HG03558 (cell line): ENCODE results near the gene SPECC1L.
"Not testable (repeated sequence)": the region's sequence is repeated elsewhere in the genome, so short reads cannot be mapped to it uniquely, and the experiment has no call there.

Source experiments
- ATAC-seq: cut with Tn5 transposase; IDR thresholded peaks from one replicate; pipeline ENCODE4 v1.9.1; 2021; ENCODE audit warnings: moderate number of reproducible peaks; ENCODE audit not compliant: unreplicated experiment; ENCODE audit errors: extremely low read depth

SPECC1L gene

DNA sequence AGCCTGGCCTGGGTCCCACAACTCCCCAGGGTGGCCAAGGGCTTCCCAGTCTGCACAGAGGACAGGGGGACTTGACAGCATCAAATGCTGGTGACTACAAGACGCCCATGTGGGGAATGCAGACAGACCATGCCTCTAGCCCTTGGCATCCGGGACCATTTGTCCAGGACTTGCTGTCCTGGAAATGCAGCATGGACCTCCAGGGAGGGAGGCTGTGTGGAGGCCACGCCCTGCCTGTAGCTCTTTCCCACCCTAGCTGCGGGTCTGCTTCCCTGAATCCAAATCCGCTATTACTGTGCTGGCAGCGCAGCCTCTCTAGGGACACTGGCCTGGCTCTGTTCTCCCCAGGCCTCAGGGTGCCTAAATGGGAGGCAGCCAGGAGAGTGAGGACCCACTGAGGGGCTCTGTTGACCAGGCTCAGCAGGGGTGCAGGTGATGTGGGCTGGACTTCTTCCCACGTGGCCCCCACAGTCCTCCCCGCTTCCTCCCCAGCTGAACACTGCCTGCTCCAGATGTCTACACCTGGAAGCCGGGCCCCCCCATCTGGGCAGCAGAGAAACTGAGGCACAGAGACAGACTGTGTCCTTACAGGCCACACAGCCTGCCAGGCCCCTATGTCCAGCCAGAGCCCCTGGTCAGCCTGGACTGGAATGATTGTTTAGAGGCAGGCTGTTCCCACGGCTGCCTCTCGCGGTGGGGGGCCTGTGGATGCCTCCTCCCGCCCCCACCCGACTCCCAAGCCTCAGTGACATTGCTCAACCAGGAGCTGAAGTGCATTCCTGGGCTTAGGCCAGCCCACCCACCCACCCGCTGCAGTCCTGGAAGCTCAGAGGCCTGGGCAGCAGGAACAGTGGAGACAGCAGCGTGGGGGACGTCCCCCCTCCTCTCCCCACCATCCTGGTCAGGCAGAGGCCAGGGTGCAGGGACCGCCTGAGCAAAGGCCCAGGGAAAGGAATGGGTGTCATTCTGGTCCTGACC, 24.8 kb upstream of the SPECC1L start:
- not testable (repeated sequence) for ATAC-seq

DNA sequence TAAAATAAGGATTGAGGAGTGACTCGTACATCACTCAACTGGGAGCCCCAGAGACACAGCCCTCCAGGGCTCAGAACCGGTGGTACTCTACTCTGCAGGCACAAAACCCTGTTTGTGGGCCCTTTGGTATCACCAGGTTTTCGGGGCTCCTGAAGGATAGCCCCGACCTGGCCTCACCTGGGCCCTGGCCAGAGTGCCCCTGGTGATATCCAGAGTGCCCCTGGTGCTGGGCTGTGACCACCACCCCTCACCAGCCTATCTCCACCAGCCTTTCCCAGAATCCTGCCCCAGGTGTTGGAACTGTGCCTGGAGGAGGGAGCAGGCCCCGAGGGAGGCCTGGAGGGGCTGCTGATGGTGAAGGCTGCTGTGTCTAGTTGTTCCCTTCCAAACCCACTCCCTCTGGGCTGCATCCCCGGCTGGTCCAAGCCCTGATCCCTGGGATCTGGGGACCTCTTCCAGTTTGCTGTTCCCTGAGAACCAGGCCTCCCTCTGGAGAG, 23.6 kb upstream of the SPECC1L start:
- no peak for ATAC-seq

DNA sequence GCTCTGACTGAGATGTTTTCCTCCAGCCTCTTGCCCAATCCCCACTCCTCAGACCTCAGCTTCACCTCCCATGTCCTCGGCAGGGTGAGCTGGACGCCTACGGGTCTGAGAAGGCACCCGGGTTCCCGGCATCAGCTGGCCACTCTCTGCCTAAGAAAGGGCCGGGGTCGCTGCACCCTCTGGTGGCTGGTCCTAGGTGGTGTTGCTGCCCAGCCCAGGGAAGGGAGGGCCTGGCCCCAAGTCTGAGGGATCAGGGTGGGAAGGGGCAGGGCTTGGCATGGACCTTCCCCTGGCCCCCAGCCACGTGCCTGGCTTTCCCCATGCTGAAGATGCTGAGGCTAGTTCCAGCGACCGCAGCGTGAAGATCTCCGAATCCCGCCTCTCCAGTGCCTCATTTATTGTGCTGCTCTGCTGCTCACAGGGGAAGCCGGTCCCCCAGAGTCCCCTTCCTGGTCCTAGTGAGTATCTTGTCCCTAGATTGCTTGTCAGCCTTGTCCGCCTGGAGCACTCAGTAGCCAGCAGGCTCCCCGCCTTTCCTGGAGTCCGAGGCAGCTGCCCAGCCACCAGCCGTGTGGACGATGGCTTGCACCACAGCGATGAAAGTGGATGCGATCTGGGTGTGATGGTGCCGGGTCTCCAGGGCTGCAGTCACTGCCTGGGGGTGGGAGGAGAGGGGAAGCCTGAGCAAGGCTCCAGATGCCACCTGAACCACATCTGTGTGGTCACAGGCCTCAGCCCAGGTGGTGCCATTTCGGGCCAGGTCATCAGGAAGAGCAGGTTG, 22.9 kb upstream of the SPECC1L start:
- ATAC-seq = no peak

DNA sequence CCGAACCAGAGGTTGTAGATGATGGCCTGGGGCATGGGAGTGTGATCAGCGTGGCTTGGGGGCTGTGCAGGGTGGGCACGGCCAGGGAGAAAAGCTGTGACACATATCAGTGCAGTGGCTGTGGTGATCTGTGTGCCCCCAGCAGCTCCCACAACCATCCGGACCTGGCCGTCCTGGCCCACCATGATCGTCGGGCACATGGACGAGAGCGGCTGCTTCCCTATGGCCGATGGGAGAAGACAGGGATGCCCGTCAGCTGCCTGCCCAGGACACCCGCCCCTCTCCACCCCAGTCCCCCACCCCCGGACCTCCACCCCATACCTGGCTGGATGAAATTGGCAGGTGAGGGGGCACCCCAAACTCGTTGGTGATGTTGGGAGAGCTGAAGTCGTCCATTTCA, 22.0 kb upstream of the SPECC1L start:
- ATAC-seq = not testable (repeated sequence)

DNA sequence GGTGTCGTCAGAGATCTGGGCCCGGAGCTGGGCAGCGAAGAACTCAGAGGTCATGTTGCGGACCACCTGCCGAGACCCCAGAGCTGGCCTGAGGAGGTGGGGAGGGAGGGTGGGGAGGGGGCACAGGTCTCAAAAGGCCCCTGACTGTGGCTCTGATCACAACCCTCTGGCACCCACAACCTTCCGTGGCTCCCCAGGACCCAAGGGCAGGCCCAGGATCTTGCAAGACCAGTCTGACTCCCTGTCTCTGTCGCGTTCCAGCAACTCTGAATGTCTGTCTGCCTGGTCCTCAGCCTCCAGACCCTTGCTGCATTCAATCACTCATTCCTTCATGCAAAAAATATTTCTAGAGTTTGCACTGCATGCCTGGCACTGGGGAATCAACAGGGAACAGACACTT, 21.2 kb upstream of the SPECC1L start:
- ATAC-seq = not testable (repeated sequence)

DNA sequence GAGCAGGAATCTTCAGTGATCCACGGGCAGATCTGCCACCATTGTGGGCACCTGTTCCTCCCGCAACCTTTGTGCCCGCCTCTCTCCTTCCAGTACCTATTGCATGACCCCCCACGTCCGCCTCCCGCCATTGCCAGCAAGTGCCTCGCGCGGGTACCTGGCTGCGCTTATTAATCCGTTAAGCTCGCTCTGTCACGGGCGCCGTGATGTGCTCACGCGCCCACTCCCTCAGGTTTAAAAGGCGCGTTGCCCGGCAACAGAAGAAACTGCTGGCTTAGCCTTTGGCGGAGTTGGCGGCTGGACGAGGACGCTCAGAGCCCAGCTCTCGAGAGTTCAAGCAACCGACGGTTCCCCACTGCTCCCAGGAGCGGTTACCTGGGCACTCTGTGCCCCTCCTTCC, 19.3 kb upstream of the SPECC1L start:
- ATAC-seq = not testable (repeated sequence)

DNA sequence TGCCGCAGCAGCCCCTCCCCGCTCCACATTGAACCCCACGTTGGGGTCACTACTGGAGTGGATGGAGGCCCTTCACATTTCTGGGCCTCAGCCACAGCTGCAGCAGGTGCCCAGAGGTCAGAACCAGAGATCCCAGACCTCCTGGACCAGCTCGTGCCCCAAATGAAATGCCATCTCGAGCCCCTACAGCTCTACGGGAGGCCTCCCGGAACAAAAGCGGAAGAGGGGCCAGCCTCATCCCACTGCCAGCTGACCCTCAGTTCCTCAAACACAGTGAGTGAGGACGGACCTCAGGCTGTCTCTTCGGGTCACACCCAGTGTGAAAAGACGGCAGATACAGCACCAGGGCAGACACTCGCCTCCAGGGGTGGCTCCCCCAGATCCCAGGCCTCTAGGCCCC, 17.5 kb upstream of the SPECC1L start:
- ATAC-seq = not testable (repeated sequence)

DNA sequence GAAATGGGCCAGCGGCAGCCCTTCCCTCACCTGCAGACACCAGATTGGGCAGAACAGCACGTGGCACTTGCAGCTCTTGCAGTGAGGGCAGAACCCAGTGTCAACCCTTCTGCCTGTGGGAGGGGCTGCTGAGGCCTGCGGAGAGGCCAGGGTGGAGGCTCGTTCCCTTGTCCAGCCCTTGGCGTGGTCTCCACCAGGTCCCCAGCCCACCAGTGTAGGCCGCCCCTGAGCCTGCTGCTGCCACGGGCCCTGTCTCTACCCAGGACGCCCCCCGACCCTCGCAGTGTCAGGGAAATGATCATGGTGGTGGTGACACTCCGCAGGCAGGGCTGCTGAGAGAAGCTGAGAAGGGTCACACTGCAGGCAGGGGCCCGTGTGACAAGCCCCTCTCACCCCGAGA, 14.5 kb upstream of the SPECC1L start:
- ATAC-seq = not testable (repeated sequence)

DNA sequence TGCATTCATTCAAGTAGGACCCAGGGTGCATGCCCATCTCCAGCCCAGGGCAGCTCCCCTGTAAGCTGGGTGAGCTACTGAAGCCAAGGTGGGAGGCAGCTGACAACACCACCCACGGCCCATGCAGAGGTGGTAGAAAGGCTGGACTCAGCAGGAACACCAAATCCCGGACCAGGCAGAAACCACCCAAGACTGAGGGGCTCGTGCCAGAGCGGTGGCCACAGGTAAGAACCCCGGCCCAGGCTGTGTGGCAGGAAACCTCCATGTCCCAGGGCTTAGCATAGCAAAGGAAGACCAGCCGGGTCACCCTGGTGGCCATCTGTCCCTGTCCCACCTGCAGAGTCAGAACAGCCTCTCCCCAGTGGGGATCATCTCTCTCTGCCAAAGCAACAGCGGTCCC, 13.9 kb upstream of the SPECC1L start:
- ATAC-seq = not testable (repeated sequence)

DNA sequence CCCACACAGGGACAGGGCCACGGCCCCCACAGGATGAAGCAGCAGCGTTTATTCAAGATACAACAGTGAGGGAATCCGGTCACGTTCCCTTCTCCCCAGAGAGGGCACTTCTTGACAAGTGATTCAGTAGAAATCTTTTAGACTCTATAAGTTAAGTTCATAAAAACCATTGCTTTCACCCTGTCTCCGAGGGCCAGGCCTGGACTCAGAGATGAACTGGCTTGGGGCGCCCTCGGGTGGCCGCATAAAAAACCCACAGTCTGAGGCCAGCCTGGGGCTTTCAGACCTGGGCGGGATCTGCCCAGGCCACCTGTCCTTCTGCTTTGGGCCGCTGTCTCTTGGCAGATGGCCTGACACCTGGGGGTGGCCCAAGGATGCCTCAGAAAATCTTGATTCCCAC, 11.2 kb upstream of the SPECC1L start:
- not testable (repeated sequence) for ATAC-seq

DNA sequence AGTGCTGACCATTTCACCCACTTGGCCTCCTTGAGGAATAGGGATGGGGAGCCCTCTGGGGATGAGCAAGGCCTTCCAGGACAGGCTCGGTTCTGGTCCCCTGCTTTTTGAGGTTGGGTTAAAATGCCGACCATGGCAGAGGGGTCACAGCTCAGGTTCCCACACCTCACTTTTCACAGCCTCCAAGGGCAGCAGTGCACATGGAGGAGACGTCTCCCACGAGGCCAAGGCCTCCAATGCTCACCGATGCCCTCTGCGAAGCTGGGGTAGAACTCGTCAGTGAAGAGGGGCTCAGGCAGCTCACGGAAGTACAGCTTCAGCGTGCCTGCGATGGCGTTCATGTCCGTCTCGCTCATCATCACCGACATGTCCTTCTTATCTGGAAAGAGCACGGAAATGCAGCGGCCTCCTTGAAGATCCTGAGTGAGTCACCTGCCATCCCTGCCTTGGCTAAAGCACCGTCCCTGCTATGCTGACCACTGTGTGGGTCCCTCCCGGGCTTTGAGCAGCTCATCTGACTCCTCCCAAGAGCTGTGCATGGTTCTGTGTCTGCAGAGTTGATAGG, 8.4 kb upstream of the SPECC1L start:
- ATAC-seq = not testable (repeated sequence)

DNA sequence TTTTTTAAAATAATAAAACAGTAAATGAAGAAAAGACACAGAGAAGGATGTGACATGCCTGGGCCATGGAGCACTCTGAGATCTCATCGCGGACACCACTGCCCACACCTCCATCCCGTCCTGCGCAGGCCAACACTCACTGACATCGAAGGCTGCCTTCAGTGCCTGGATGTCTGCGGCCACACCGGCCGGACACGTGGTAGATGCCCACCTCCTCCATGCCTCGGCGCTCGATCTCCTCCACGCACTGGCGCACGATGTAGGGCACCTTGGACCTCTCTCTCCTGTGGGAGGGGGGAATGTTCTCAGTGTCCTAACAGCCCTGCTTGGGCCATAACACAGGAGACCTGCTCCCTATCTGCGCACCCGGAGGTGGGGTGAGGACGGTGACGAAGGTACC, 7.2 kb upstream of the SPECC1L start:
- not testable (repeated sequence) for ATAC-seq

DNA sequence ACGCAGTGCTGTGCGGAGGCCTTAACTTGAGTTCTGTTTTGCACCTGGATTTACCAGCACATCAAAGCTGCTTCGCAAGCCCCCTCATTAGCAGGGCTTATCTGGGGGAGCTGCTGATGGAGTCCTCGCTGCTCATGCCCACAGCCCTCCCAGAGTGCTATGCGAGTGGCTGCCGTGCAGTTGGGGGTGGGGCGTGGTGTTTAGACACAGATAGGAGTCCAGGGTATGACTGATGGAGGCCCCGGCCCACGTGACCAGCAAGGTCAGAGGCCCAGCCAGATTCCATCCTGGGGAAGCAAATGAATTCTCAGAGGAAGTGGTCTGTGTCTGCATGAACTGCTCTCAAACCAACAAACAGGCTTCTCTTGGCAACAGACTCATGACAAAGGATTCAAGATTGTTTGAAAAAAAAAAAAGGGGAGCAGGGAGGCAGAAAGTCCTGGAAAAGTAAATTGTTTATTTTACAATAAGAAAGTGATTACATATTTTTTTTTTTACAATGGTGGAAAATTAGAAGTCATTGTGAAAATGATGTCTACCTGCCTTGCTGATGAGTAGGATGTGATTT, 6.2 kb upstream of the SPECC1L start:
- not testable (repeated sequence) for ATAC-seq

DNA sequence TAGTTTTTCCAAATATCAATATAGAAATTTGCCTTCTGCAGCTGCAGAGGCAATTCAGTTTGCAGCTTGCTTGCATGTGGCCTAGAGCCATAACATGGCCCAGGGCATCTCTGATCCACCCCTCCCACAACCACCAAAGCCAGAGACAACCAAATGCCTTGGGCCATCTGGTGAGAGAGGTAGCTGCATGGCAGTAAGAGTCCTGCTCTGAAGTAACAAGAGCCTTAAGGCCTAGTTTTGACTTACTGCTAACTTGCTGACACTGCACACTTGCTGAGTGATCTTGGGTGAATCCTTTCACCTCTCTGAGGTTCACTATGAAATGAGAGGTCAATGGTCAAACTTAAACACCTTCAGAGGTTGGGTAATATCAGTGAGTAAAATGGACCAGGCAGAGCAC, 4.9 kb upstream of the SPECC1L start:
- ATAC-seq = no peak

DNA sequence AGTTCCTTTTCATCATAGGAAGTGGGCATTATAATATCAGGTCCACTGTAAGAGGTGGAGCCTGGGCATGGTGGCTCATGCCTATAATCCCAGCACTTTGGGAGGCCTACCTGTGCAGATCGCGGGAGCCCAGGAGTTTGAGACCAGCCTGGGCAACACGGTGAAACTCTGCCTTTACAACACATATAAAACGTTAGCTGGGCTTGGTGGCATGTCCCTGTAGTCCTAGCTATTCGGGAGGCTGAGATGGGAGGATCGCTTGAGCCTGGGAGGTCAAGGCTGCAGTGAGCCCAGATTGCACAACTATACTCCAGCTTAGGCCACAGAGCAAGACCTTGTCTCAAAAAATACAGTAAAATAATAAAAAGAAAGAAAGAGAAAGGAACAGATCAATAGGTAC, 4.1 kb upstream of the SPECC1L start:
- not testable (repeated sequence) for ATAC-seq

DNA sequence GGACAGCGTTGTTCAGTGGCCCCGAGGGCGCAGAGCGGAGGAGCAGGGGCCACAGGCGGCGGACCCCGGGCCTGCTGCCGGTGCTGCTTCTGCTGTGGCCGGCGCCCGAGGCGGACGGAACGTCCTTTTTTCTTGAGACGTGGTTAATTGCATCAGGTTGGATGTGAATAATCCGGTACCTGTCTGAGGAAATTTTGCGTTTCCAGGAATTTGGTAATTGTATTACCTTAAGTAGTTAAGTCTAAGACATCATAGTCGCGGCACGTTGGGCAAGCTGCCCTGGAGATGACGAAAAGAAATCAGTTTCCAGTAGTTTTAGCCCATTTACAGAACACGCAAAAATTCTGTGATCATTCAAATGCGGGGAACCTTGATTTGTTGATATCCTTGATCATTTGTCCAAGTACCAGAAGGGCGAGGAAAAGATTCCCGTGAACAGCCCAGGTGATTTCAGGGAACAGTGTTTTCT, 789 bp downstream of the SPECC1L start:
- no peak for ATAC-seq

DNA sequence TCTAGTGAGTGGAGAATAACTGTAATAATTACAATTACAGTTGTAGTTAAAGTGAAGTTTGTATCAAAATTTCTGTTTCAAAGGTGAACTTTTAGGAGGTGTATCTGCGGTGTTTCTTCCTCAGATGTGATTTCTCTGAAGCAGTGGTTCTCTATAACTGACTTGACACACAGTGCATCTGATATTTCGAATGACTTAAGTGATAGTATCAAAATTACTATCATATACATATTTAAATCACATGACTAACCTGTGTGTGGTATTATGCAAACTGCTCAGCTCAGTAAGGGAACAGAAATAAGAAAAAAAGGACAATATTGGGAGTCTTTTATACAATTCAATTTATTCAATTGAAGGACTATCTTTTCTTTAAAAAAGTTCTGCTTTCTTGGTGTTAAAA, 2.4 kb downstream of the SPECC1L start:
- not testable (repeated sequence) for ATAC-seq

DNA sequence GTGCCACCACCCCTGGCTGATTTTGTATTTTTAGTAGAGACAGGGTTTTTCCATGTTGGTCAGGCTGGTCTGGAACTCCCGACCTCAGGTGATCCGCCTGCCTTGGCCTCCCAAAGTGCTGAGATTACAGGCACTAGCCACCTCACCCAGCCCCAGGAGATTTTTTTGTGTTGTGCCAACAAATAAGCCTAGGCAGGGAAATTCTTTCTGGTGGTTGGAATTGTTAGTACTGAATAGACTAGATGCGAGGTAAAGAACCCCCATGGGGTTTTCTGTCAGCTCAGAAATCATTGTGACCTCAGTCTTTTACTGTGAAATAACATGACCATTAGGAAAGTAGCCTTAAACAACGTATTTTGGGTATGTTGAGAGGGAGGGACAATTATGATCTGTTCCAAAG, 3.3 kb downstream of the SPECC1L start:
- not testable (repeated sequence) for ATAC-seq

DNA sequence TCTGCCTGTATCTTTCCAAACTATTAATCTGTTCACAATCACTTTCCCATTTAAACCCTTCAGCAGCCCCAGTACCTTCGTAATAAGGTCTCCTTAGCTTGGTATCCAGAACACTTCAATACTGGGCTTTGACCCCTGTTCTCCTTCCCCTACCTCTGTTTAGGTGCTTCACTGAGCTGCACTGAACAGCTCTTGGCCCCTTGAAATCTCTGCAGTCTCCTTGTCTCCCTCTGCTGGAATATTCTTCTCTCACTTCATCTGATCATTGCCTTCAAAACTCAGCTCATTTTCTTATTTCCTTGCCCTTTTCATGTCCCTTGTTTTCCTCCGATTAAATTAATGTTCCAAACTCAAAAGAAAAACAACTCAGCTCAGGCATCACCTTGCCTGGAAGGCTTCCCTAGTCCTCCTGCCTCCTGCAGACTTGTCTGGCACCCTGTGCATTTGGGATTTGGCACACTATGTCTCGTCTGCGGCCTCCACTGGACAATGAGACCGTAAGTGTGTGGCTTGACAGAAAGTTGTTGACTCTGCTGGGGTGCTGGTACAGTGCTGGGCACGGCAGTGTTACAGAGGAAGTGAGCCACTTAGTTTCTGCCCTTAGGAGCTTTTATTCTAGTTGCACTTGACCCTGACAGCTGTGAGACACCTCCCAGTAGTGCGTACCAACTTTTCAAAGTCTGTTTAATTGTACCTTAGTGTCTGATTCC, 4.2 kb downstream of the SPECC1L start:
- ATAC-seq = not testable (repeated sequence)

DNA sequence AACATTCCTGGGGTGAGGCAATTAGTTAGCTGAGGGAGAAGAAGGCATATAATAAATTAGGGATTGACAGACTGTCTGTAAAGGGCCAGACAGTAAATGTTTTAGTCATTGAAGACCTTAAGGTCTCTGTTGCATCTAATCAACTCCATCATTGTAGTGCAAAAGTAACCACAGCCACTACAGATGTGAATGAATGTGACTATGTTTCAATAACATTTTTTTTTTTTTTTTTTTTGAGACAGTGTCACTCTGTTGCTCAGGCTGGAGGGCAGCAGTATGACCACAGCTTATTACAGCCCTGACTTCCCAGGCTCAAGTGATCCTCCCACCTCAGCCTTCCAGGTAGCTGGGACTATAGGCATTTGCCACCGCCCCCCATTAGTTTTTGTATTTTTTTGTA, 9.7 kb downstream of the SPECC1L start:
- ATAC-seq = not testable (repeated sequence)
